Hematopoietic multipotent progenitor cell (in vitro differentiated cells): ENCODE results near the gene GALT. TPM values are rescaled to one million over a fixed set of nuclear protein-coding genes. Genes with fewer than 3 reads are reported as not detected.

Experiments used
- DNase-seq, 3 donors: peaks; one replicate each; pipeline ENCODE4 v3.0.0-alpha.2; 2011 to 2015; ENCODE audit warnings: low read depth in 2 of 3, low spot score in 2 of 3
- total RNA-seq: library from RNA; depleted of rRNA; stranded (reverse); fragments of >200 nt; gene quantifications from one replicate; pipeline ENCODE4 v1.2.3, GENCODE V29; 2012

GALT gene
- total RNA-seq, 1 donor: 108 TPM

DNA sequence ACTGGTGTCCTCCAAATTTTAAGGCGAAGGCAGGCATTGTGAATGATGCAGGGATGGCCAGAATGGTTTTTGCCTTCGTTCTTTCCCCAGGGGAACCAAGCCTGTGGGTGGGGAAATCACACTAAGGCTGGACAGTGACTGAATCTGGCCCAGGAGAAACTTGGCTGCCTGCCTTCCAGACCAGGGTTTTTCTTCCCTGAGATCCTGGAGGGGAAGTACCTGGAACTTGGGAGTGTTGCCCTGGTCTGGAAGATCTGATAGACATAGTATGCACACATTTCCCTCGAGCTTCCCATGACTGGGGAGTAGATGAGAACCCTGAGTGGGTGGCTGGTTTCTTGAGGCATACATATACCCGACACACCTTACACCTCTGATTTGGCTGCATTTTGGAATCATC is 4.8 kb downstream of the GALT start:
- DNase-seq: no peak

DNA sequence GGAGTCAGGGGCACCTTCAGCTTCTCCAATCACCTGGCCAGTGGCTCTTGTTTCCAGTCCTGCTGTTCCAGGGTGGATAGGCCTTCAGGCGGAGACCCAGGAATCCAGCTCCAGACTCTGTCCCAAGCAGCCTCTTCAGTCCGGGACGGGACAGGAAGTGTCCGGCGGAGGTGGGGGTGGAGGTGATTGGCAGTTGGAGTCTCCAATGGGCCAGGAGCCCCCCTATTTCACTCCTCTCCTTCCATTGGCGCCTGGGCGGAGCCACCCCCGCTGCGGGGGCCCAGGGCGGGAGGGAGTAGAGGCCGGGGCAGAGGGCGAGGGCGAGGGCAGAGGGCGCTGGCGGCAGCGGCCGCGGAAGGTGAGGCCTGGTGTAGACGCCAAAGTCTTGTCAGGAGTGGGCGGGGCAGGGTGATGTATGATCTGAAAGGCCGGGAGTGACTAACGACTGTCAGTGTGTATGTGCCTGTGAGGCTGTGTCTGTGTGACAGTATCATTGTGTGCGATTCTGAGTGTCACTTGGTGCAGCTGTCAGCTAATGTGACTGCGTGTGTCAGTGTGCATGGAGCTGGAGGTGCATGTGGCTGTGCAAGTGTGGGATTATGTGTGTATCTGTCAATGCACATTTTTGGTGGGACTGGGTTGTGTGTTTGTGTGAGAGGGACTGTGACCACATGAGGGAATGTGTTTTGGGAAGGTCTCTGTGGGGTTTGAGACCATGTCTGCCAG is 5.6 kb downstream of the GALT start, which contains the start of gene IL11RA:
IL11RA (plus strand) TSS at position 310 of the 726 bp plus-strand sequence. CDS start 3,033 bp downstream, outside the sequence.
- peak in 2 of 3 donors; percentile 36 to 50 for DNase-seq

DNA sequence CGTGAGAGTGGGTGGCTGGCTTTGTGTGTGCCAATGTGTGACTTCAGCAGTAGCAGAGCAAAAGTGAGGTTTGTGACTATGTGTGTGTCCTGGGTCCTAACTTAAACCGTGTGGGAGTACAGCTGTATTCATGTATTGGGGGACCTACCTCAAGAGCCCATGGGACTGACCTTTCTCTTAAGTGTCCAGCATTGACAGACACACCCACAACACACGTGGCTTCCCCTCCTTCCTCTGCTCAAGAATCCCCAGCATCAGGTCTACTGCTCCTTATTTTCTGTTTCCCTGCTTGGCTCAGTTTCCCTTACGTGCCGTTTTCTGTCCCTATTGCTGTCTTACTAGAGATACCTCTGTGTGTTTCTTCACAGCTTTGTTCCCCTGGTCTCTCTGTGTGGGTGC is 6.1 kb downstream of the GALT start:
- DNase-seq: no peak

DNA sequence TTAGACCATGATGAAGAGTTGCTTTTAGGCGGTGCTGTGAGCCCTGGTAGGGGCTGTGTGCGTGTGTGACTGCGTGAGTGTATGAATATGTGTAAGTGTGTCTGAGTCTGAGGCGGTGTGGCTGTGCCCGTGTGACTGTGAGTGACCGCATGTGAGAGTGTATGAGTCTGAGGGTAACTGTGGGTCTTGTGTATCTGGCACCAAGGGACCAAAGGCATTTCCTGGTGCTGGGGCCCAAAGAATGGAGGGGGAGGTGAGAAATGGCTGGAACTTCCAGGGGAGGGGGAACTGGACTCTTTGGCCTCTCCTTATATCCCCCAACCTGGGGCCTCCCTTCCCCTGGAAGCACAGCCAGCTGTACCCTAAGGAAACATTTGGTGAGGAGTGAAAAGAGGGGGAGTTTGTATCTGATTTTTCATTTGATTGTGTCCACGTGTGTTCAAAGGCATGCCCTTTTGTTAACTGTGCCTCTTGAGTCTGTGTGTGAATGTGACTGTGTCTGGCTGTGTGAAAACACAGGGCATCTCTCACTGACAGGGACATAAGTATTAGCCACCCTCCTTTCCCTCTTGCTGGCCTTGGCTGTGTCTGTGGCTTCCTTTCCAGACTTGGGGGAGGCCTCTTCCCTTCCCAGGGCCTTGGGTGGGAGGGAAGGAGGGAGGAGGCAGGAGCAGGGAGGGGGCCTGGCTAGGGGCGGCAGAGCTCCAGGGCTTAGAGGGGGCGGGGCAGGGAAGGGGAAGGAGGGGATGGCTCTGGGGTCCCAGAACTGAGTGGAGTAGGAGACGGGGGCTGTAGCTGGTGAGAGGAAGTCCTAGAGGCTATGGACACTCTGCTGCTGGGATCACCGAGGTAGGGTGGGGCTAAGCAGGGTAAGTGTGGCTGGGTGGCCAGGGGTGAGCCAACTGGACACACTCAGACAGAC is 6.9 kb downstream of the GALT start:
- DNase-seq: no peak

DNA sequence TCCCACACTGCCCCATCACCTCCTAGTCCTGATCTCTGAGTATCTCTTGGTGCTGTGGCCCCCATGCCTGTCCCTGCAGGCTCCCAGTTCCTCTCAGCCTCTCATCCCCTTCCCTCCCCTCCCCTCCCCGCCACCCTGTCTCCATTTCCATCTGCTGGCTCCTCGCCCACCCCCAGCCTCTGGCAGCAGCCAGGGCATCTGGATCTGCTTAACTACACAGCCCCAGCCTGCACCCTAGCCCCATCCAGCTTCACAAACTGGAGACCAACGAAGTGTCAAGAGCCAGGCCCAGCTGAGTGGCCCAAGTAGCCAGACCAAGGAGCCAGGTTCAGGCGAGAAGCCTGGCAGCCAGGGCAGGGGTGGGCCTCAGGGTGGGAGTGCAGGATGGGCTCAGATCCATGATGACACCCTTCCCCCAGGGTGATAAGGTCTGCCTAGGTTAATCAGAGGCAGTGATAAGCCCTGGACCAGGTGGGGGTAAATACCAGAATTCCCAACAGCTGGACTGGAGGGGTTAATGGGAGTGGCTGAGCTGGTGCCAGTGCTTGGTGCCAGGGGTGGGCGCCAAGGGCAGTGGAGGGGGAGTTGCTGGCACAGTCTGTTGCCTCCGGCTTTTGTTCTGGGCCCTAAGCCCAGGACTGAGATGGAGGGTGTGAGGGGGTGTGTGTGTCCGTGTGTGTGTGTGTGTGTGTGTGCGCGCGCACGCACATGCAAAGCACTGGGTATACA is 8.0 kb downstream of the GALT start:
- DNase-seq: no peak

GRCh38 chr9:34655394-34655793 is 8.9 kb downstream of the GALT start:
- DNase-seq: no peak

DNA sequence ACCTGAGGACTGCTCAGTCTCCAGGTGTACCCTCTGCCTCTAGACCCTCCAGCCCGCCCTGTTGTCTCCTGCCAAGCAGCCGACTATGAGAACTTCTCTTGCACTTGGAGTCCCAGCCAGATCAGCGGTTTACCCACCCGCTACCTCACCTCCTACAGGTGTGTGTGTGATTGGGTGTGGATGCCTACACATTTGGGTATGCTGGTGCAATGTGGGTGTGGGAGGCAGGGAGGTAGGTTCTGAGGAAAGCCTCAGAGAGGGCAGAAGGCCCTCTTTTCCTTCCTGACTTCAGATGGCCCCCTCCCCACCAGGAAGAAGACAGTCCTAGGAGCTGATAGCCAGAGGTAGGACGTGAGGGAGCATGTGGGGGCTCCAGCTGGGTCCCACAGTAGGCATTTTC is 10.5 kb downstream of the GALT start:
- no peak for DNase-seq

DNA sequence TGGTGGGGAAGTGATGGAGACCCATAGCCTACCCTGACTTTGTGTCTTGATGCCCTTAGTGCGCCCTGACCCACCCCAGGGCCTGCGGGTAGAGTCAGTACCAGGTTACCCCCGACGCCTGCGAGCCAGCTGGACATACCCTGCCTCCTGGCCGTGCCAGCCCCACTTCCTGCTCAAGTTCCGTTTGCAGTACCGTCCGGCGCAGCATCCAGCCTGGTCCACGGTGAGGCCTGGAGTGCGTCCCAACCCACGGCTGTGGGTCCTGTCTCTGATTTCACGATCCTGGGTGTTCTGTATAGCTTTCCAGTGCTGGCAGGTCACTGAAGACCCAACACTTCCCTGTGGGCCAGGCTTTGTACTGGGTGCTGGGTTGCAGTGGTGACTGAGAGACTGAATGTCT is 12.0 kb downstream of the GALT start:
- DNase-seq: no peak

DNA sequence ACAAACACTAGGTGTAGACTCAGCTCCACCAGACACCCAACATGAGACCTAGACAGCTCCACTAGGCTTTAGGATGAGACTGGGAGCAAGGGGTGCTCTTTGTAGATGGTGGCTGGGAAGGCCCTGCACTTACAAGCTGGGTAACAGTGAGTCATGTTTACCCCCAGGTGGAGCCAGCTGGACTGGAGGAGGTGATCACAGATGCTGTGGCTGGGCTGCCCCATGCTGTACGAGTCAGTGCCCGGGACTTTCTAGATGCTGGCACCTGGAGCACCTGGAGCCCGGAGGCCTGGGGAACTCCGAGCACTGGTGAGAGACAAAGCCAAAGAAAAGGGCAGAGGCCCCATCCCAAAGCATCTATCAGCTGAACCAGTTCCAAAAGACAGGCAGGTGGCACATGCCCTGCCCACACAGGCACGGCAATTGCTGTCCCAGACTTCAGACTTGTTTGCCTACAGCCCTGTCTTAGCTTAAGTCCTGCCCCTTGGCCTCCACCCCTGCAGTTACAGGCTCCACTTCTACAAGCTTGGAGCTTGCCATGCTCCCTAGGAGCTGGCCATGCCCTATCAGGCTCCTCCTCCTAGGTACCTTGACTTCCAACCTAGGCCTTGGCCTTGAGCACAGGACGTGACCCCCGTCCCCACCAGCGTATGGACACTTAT is 13.2 kb downstream of the GALT start:
- no peak for DNase-seq

GRCh38 chr9:34662526-34663302 is 16.2 kb downstream of the GALT start, which contains the start of gene CCL27:
Gene CCL27 (minus strand): TSS chr9:34662657. CDS start chr9:34662633, 24 bp downstream.
- DNase-seq: no peak

DNA sequence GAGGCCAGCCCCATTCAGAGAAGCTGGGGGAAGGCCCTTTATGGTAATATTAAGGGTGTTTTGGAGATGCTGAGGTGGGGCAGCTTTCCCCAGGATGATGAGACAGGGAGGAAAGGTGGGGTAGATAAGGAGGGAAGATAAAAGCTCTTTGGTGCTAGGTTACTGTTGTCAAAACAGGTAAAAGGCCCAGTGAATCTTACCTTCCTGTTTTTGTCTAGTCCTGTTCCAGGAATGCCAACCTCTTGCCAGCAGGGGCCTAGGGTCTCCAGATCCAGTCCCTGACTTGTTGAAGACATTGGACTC is 16.8 kb downstream of the GALT start:
- DNase-seq: no peak

DNA sequence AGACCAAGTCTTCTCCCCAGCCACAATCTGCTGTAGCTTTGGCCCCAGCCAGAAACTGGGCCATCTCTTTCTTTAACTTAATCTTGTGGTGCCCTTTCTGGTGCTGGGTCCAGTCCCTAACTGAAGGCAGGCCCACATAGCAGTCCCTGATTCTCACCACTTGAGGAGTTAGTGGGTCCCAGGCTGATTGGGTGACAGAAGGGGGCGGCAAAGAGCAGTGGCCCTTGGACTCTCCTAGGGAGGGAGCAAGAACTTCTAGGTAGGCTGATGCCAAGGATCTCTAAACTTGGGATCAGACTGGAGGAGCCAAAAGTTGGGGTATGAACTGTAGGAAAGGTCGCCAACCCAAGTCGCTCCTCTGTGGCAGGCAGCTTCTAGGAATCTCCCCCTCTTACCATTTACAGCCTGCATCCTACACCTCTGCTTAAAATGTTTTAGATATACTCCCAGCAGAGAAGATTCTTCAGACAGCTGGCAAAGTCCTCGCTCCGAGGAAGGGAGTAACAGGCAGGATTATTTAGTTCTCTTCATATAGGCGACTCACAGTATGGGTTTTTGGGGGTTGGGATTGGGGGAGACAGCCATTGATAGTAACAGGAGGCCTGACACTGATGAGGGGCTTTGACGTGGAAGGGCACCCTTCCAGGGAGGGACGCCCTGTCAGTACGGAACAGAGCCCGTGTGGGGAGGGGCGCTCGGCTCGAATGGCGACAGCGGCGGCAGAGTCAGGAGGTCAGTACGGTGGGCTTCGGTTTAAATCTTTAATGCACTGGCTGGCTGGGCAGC is 18.0 kb downstream of the GALT start:
- peak in 2 of 3 donors; percentile 81 to 88 for DNase-seq

DNA sequence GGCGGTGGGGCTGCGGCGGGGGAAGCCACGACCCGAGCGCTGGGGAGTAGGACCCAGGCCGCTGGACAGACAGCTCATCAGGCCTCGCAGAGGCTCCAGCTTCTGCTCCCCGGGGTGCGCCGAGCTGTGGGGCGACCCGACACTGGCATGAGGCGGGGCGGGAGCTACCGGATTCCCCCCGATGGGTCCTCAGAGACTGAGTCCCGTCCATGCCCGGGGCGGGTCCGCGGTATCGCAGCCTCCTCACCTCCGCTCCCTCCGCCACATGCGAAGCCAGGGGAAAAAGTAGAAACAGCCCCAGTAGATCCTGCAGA is 18.5 kb downstream of the GALT start:
- no peak for DNase-seq

DNA sequence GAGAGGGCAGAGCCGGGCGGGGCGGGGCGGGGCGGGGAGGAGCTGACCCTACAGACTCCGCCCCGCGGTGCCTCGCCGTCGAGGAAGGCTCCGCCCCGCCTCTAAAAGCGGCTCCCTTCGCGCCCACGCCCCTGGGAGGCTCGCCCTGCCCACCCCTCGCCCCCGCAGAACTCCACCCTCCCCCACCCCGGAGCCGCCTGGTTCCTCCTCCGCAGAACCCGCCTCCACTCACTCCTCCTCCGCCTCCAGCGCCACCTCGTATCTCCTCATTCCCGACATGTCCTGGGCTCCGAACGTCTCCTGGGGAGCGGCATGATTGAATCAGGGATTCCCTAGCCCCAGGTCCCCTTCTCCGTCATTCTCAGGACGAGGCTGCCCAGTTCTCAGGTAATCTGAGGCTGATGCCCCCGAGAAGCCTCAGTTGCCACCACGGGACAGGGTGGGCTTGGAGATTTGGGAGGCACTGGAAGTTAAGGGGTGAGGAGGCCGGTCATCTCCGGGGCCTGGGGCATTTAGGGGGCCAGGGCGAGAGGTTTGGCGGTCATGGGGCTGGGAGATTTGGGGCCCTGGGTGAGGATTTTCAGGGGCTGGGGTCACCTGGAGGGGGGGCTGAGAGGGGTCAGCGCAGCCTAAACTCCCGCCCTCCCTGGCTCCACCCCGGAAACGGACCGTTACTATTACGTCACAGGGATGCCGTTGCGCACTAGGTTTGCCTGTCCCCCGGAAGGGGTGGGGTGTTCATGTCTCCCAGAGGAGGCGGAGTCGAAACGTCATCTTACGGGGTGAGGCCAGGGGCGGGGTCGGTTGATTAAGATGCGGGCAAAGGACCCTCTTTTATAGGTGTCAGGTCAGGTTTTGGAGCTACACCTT is 19.1 kb downstream of the GALT start:
- peak; percentile 78 to 95 (median 91) for DNase-seq

GRCh38 chr9:34669809-34670562 is 23.5 kb downstream of the GALT start:
- no peak for DNase-seq

DNA sequence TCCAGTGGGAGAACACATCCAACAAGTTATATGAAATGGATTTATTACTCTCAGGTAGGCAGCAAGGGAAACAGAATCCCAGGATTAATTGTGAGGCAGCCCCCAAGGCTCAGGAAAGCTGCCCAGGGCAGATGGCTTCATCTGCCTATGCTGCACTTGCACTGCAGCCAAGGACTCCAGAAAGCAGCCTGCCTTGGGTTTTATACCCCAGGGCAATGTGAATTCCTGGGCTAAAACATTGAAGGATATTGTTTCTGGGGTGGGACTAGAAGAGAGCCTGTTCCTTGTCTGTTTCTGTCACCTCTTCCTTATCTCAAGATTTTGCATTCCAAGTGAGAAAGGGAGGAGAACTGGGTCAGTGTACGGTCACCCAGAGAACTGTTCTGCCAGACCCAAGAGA is 24.8 kb downstream of the GALT start:
- no peak for DNase-seq

DNA sequence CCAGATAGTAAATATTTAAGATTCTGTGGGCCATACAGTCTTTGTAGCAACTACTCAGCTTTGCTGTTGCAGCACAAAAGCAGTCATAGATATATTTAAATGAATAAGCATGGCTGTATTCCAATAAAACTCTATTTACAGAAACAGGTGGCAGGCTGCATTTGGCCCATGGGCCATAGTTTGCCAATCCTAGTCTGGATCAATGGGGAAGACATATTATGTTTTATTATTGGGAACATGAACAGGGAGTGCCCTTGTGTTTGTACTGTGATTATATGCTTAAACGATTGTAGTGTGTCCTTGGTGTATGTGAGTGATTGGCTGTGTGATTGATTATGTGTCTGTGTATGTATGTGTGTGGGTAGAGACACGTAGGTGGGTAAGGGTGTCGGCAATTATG is 28.0 kb downstream of the GALT start:
- DNase-seq: no peak
